ENCODE results near the gene TRMT2A. TPM values are rescaled to one million over a fixed set of nuclear protein-coding genes. Genes with fewer than 3 reads are reported as not detected.

TRMT2A gene
- total RNA-seq, 1 donor from 2014 or later: 78.5 TPM

- Mint-ChIP-seq H3K36me3 (ENCODE audit: insufficient read depth) (no peaks in the 10 kb centered on the region), H3K27me3 (no peaks in the 10 kb centered on the region), H3K4me3 (ENCODE audit: low read depth) (no peak overlapping the region), H3K9me3 (ENCODE audit: low read depth) (no peaks in the 10 kb centered on the region), H3K27ac (no peak overlapping the region), H3K4me1 (ENCODE audit: low read depth) (no peaks in the 10 kb centered on the region)
- no peak for DNase-seq (ENCODE audit: low spot score, unreplicated experiment)
- no peak for TF ChIP-seq CTCF (IDR thresholded peaks at IDR 0.05; ENCODE audit: unreplicated experiment)
Measured at GRCh38 chr22:20147237-20147988, 30.4 kb upstream of the TRMT2A start.

GRCh38 chr22:20146777-20147176 lies 29.8 kb upstream of the TRMT2A start:
- Mint-ChIP-seq H3K4me3 (ENCODE audit: low read depth) (no peak overlapping the region), H3K27ac (no peak overlapping the region), H3K27me3 (no peaks in the 10 kb centered on the region), H3K4me1 (ENCODE audit: low read depth) (no peaks in the 10 kb centered on the region), H3K36me3 (ENCODE audit: insufficient read depth) (no peaks in the 10 kb centered on the region), H3K9me3 (ENCODE audit: low read depth) (no peaks in the 10 kb centered on the region)
- DNase-seq (ENCODE audit: low spot score, unreplicated experiment): no peak
- TF ChIP-seq CTCF (IDR thresholded peaks at IDR 0.05; ENCODE audit: unreplicated experiment): no peak

GRCh38 chr22:20145832-20146223 lies 28.8 kb upstream of the TRMT2A start:
- TF ChIP-seq CTCF (IDR thresholded peaks at IDR 0.05; ENCODE audit: unreplicated experiment): no peak
- H3K27ac Mint-ChIP-seq: no peak overlapping the region
- H3K9me3 Mint-ChIP-seq (ENCODE audit: low read depth): no peaks in the 10 kb centered on the region
- H3K36me3 Mint-ChIP-seq (ENCODE audit: insufficient read depth): no peaks in the 10 kb centered on the region
- no peak overlapping the region for H3K4me3 Mint-ChIP-seq (ENCODE audit: low read depth)
- no peaks in the 10 kb centered on the region for H3K27me3 Mint-ChIP-seq
- no peak for DNase-seq (ENCODE audit: low spot score, unreplicated experiment)
- H3K4me1 Mint-ChIP-seq (ENCODE audit: low read depth): no peaks in the 10 kb centered on the region

GRCh38 chr22:20145206-20145831 lies 28.3 kb upstream of the TRMT2A start:
- Mint-ChIP-seq H3K27me3 (no peaks in the 10 kb centered on the region), H3K27ac (no peak overlapping the region), H3K9me3 (ENCODE audit: low read depth) (no peaks in the 10 kb centered on the region), H3K36me3 (ENCODE audit: insufficient read depth) (no peaks in the 10 kb centered on the region), H3K4me1 (ENCODE audit: low read depth) (no peaks in the 10 kb centered on the region), H3K4me3 (ENCODE audit: low read depth) (no peak overlapping the region)
- no peak for DNase-seq (ENCODE audit: low spot score, unreplicated experiment)
- no peak for TF ChIP-seq CTCF (IDR thresholded peaks at IDR 0.05; ENCODE audit: unreplicated experiment)

- no peak overlapping the region for H3K27ac Mint-ChIP-seq
- no peaks in the 10 kb centered on the region for H3K27me3 Mint-ChIP-seq
- DNase-seq (ENCODE audit: low spot score, unreplicated experiment): no peak
- H3K36me3 Mint-ChIP-seq (ENCODE audit: insufficient read depth): no peaks in the 10 kb centered on the region
- TF ChIP-seq CTCF (IDR thresholded peaks at IDR 0.05; ENCODE audit: unreplicated experiment): no peak
- H3K9me3 Mint-ChIP-seq (ENCODE audit: low read depth): no peaks in the 10 kb centered on the region
- H3K4me3 Mint-ChIP-seq (ENCODE audit: low read depth): no peak overlapping the region
- H3K4me1 Mint-ChIP-seq (ENCODE audit: low read depth): no peaks in the 10 kb centered on the region
Measured at GRCh38 chr22:20143883-20144665, 27.0 kb upstream of the TRMT2A start.
